Prostate gland (tissue), 2 donors: ENCODE data around the gene KCNE3. TPM values are rescaled to one million over a fixed set of nuclear protein-coding genes. Genes with fewer than 3 reads are reported as not detected.

Source experiments
- DNase-seq: peaks from one replicate; pipeline ENCODE4 v3.0.0-alpha.2; 2019; ENCODE audit warnings: low spot score
- H3K27ac ChIP-seq, 2 donors: fragments of 200-600 bp; sonication (generic); 2 replicates each; pipeline ENCODE4 v1.5.1; 2017 to 2019
- H3K27me3 ChIP-seq: fragments of 200-600 bp; sonication (generic); replicated peaks from 2 replicates; pipeline ENCODE4 v1.5.1; 2019; ENCODE audit not compliant: insufficient read depth
- H3K36me3 ChIP-seq, 2 donors: fragments of 200-600 bp; sonication (generic); 1 replicate in 1 of 2; 2 replicates in 1 of 2; pipeline versions ENCODE4 v1.5.1 to v1.8.1; 2017 to 2019
- H3K4me1 ChIP-seq: fragments of 200-600 bp; sonication (generic); replicated peaks from 2 replicates; pipeline ENCODE4 v1.5.1; 2019
- H3K4me3 ChIP-seq, 2 donors: fragments of 200-600 bp; sonication (generic); 2 replicates each; pipeline ENCODE4 v1.5.1; 2017 to 2019
- H3K9me3 ChIP-seq: fragments of 200-600 bp; sonication (generic); 2 replicates; pipeline ENCODE4 v1.5.1; 2017
- POLR2A ChIP-seq: fragments of 450-650 bp; IDR thresholded peaks from one replicate; pipeline ENCODE4 v1.6.1; 2016; ENCODE audit warnings: antibody characterized with exemption, mild to moderate bottlenecking
- POLR2AphosphoS5 ChIP-seq: sonication (generic); formaldehyde crosslinking; IDR thresholded peaks from one replicate; pipeline ENCODE4 v1.6.1; 2017; ENCODE audit warnings: antibody characterized with exemption
- WGBS: methylation state at CpG from one replicate; pipeline ENCODE4 v1.1.5; 2018; 5-methylcytosine and 5-hydroxymethylcytosine counted together
- intact Hi-C: fragments of 100-400 bp; cut with DNase I; formaldehyde crosslinking; loops from one replicate; pipeline ENCODE4 v1.14.2; 2022
- total RNA-seq, 2 donors: library from RNA; depleted of rRNA; stranded (reverse); fragments of >200 nt; gene quantifications; one replicate each; pipeline ENCODE4 v1.1.0, GENCODE V29; 2016
- TF ChIP-seq, protein P1 (sequence below), 4 experiments: fragments of 200-600 bp in 2 of 4; fragments of 450-650 bp in 2 of 4; sonication (generic) in 2 of 4; IDR thresholded peaks; 1 replicate in 3 of 4; 2 replicates in 1 of 4; pipeline ENCODE4 v1.5.1; 2016 to 2019; ENCODE audit warnings: antibody characterized with exemption in 4 of 4, mild to moderate bottlenecking in 2 of 4, moderate library complexity in 2 of 4

KCNE3 gene
- total RNA-seq, 2 donors from 2014 or later, result 8.2 to 10.7 TPM

DNA sequence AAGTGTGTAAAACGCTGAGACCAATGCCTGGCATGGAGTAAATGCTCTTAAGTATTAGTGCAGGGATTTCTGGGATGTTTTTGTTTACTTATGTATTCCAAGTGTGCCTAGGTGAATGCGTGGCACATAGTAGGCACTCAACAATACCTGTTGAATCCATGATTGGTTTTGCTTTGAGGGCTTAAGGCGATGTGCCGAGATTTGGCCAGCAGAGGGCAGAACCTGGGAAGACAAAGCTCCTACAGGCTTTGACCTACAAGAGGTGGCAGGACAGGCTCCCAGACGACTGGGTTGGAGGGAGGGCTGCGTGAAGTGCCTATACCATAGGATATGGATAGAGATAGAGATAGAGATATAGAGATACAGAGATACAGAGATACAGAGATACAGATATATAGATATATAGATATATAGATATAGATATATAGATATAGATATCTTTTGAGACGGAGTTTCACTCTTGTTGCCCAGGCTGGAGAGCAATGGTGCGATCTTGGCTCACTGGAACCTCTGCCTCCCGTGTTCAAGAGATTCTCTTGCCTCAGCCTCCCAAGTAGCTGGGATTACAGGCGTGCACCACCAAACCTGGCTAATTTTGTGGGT, 13.9 kb downstream of the KCNE3 start:
- Histone ChIP-seq H3K4me3 (no peak overlapping the region), H3K27ac (no peak overlapping the region), H3K36me3 (no peaks in the 10 kb centered on the region), H3K9me3 (no peaks in the 10 kb centered on the region), H3K4me1 (peaks cover 4% of the 10 kb centered on the region), H3K27me3 (no peaks in the 10 kb centered on the region)
- TF ChIP-seq POLR2AphosphoS5, result peak; percentile 29
- TF ChIP-seq, protein P1, sequence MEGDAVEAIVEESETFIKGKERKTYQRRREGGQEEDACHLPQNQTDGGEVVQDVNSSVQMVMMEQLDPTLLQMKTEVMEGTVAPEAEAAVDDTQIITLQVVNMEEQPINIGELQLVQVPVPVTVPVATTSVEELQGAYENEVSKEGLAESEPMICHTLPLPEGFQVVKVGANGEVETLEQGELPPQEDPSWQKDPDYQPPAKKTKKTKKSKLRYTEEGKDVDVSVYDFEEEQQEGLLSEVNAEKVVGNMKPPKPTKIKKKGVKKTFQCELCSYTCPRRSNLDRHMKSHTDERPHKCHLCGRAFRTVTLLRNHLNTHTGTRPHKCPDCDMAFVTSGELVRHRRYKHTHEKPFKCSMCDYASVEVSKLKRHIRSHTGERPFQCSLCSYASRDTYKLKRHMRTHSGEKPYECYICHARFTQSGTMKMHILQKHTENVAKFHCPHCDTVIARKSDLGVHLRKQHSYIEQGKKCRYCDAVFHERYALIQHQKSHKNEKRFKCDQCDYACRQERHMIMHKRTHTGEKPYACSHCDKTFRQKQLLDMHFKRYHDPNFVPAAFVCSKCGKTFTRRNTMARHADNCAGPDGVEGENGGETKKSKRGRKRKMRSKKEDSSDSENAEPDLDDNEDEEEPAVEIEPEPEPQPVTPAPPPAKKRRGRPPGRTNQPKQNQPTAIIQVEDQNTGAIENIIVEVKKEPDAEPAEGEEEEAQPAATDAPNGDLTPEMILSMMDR (IDR thresholded peaks at IDR 0.05), result peak; percentile 36 to 85 (median 75)
- no peak for TF ChIP-seq POLR2A
- DNase-seq, result peak; percentile 58
- intact Hi-C loops, result loop anchor here (2.0 to 10.0 kb wide), 2 partner anchors 115 to 281 kb away; partner anchors contain the start of gene CHRDL2
- 44% methylated on average over 10 of the region's 10 CpGs for WGBS

DNA sequence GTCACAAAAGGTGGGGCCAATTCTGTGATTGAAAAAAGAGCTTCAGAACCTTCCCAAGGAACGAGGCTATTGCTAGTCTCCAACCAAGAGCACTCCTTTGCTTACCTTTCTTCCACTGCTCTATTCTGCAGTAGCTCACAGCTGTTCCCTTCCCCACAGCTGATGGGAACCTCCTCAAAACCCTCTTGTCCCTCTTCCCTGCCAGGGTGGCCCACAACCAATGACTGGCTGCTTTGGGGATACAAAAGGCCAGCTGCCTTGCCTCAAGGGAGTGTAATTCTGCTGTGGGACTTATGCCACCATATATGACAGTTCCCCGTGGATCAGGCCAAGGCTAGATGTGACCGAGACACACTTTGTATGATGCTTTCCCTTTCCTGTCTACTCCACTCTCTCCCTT, 15.0 kb downstream of the KCNE3 start:
- TF ChIP-seq POLR2A, result no peak
- TF ChIP-seq, protein P1 (IDR thresholded peaks at IDR 0.05), result no peak
- no peak for TF ChIP-seq POLR2AphosphoS5
- no peak for DNase-seq
- WGBS, result 81% methylated on average over 3 of the region's 3 CpGs
- Histone ChIP-seq H3K4me3 (no peak overlapping the region), H3K27ac (no peak overlapping the region), H3K27me3 (no peaks in the 10 kb centered on the region), H3K36me3 (no peaks in the 10 kb centered on the region), H3K9me3 (no peaks in the 10 kb centered on the region), H3K4me1 (peaks cover 4% of the 10 kb centered on the region)
- intact Hi-C loops, result loop anchor here (2.0 to 10.0 kb wide), 2 partner anchors 116 to 282 kb away; partner anchors contain the start of gene CHRDL2

DNA sequence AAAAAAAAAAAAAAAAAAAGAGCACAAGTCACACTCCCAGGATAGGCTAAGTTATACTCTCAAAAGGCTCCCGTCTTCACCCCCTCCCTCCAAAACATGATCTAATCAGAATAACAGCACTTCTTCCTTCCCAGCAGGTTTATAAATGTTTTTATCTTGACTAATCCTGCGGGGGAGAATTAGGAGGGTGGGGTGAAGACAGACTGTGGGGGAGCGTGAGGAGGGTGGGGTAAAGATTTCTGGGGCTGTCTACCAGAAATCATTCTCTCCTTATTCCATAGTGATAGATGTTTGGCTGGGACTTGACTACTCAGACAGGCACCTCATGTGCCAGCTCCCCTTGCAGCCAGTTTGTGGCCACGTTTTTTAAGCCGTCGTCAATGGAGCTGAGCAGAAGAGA, 17.0 kb downstream of the KCNE3 start:
- no peak for DNase-seq
- no peak overlapping the region for H3K27ac ChIP-seq
- H3K4me3 ChIP-seq, result no peak overlapping the region
- H3K9me3 ChIP-seq, result no peaks in the 10 kb centered on the region
- no peaks in the 10 kb centered on the region for H3K27me3 ChIP-seq
- no peak for TF ChIP-seq POLR2A
- TF ChIP-seq POLR2AphosphoS5, result no peak
- TF ChIP-seq, protein P1 (IDR thresholded peaks at IDR 0.05), result no peak
- intact Hi-C loops, result loop anchor here (10.0 kb wide), 1 partner anchor 284 kb away; the partner anchor contains the start of gene CHRDL2
- H3K4me1 ChIP-seq, result peaks cover 4% of the 10 kb centered on the region
- WGBS, result 69% methylated on average over 6 of the region's 6 CpGs
- no peaks in the 10 kb centered on the region for H3K36me3 ChIP-seq

DNA sequence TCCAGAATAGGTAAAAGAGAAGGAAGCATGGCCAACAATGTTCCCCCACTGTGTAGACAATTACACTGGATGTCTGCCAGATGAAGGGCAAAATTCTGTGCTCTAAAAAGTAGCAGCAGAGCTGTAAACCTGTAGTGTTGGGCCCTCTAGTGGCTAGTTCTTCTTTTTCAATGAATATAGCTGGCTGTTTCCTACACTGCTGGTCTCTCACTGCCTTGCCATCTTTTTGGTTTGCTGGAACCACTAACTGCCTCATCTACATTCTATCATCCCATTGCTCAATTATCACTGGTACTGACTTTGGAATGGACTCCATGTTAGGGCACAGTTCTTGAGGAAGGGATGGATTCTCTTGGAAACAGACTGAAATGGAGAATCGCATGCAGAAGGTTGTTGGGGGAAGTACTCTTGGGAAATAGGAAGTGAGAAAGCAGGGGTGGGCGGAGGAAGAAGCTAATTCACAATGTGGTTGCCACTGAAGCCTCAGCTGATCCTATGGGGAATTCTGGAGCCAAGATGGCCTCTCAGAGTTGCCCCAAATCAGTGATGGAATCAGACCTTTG, 17.9 kb downstream of the KCNE3 start:
- Histone ChIP-seq H3K9me3 (no peaks in the 10 kb centered on the region), H3K27ac (no peak overlapping the region), H3K4me3 (no peak overlapping the region), H3K4me1 (peaks cover 4% of the 10 kb centered on the region), H3K27me3 (no peaks in the 10 kb centered on the region), H3K36me3 (no peaks in the 10 kb centered on the region)
- intact Hi-C loops, result loop anchor here (2.0 to 5.0 kb wide), 4 partner anchors 61 to 485 kb away; no protein-coding TSS in a partner anchor
- TF ChIP-seq POLR2A (no peak), POLR2AphosphoS5 (peak; percentile 59)
- TF ChIP-seq, protein P1 (IDR thresholded peaks at IDR 0.05), result peak in 3 of 4 experiments; percentile 80 to 87 (median 84)
- 80% methylated on average over 2 of the region's 2 CpGs for WGBS
- DNase-seq, result peak; percentile 72
